ENCODE data around the gene C12orf60. TPM values are rescaled to one million over a fixed set of nuclear protein-coding genes. Genes with fewer than 3 reads are reported as not detected.

C12orf60 gene
- total and polyA plus RNA-seq, 5 donors from 2014 or later, result 0.54 to 2.8 (median 1.4) TPM

- Mint-ChIP-seq H3K36me3 (no peaks in the 10 kb centered on the region), H3K9me3 (peaks cover 0 to 2% (median 0%) of the 10 kb centered on the region in 7 donors), H3K4me3 (peak overlapping the region; percentile 91 to 100 (median 98)), H3K27me3 (peaks cover 7% of the 10 kb centered on the region), H3K27ac (peak overlapping the region; percentile 98 to 99 (median 99)), H3K4me1 (peaks cover 27 to 61% (median 42%) of the 10 kb centered on the region in 4 donors)
- Histone ChIP-seq H3K4me3 (ENCODE audit: low read depth, low read length) (peak overlapping the region; percentile 97), H3K9me3 (ENCODE audit: control insufficient read depth in 2 of 2, low read length in 2 of 2) (no peaks in the 10 kb centered on the region), H3K27me3 (ENCODE audit: control insufficient read depth, insufficient read depth, low read length) (no peaks in the 10 kb centered on the region), H3K27ac (ENCODE audit: insufficient read depth, low read length, poor library complexity, severe bottlenecking) (peak overlapping the region; percentile 83), H3K4me1 (ENCODE audit: control insufficient read depth, insufficient read depth, low read length, poor library complexity, severe bottlenecking) (peaks cover 54% of the 10 kb centered on the region), H3K36me3 (ENCODE audit: control insufficient read depth, insufficient read depth, low read length) (no peaks in the 10 kb centered on the region)
- no peak for DNase-seq
- ATAC-seq (ENCODE audit: low read depth in 2 of 2), result peak; percentile 9 to 15
Observed at GRCh38 chr12:14773685-14774073, 29.8 kb upstream of the C12orf60 start.

GRCh38 chr12:14774074-14774905 is 29.2 kb upstream of the C12orf60 start:
- Histone ChIP-seq H3K27ac (ENCODE audit: insufficient read depth, low read length, poor library complexity, severe bottlenecking) (peak overlapping the region; percentile 83), H3K4me3 (ENCODE audit: low read depth, low read length) (peak overlapping the region; percentile 97), H3K4me1 (ENCODE audit: control insufficient read depth, insufficient read depth, low read length, poor library complexity, severe bottlenecking) (peaks cover 49% of the 10 kb centered on the region), H3K27me3 (ENCODE audit: control insufficient read depth, insufficient read depth, low read length) (no peaks in the 10 kb centered on the region), H3K9me3 (ENCODE audit: control insufficient read depth in 2 of 2, low read length in 2 of 2) (no peaks in the 10 kb centered on the region), H3K36me3 (ENCODE audit: control insufficient read depth, insufficient read depth, low read length) (no peaks in the 10 kb centered on the region)
- Mint-ChIP-seq H3K9me3 (peaks cover 0 to 2% (median 0%) of the 10 kb centered on the region in 7 donors), H3K4me1 (peaks cover 25 to 58% (median 39%) of the 10 kb centered on the region in 4 donors), H3K27ac (peak overlapping the region; percentile 98 to 99 (median 99)), H3K36me3 (no peaks in the 10 kb centered on the region), H3K4me3 (peak overlapping the region; percentile 91 to 100 (median 98)), H3K27me3 (peaks cover 7% of the 10 kb centered on the region)
- DNase-seq, result peak; percentile 88 to 98 (median 91)
- peak; percentile 69 to 75 for ATAC-seq (ENCODE audit: low read depth in 2 of 2)

GRCh38 chr12:14774906-14775635 is 28.4 kb upstream of the C12orf60 start:
- Histone ChIP-seq H3K27ac (ENCODE audit: insufficient read depth, low read length, poor library complexity, severe bottlenecking) (peak overlapping the region; percentile 83), H3K27me3 (ENCODE audit: control insufficient read depth, insufficient read depth, low read length) (no peaks in the 10 kb centered on the region), H3K36me3 (ENCODE audit: control insufficient read depth, insufficient read depth, low read length) (no peaks in the 10 kb centered on the region), H3K4me3 (ENCODE audit: low read depth, low read length) (peak overlapping the region; percentile 97), H3K9me3 (ENCODE audit: control insufficient read depth in 2 of 2, low read length in 2 of 2) (no peaks in the 10 kb centered on the region), H3K4me1 (ENCODE audit: control insufficient read depth, insufficient read depth, low read length, poor library complexity, severe bottlenecking) (peaks cover 49% of the 10 kb centered on the region)
- Mint-ChIP-seq H3K4me3 (peak overlapping the region; percentile 91 to 100 (median 98)), H3K36me3 (no peaks in the 10 kb centered on the region), H3K9me3 (peaks cover 0 to 2% (median 0%) of the 10 kb centered on the region in 7 donors), H3K4me1 (peaks cover 25 to 58% (median 39%) of the 10 kb centered on the region in 4 donors), H3K27ac (peak overlapping the region; percentile 98 to 99 (median 99)), H3K27me3 (peaks cover 12% of the 10 kb centered on the region)
- ATAC-seq (ENCODE audit: low read depth in 2 of 2) (no peak), DNase-seq (peak in 1 of 3 donors; percentile 47)

- peak overlapping the region; percentile 98 to 99 (median 99) for H3K27ac Mint-ChIP-seq
- peaks cover 0 to 2% (median 0%) of the 10 kb centered on the region in 7 donors for H3K9me3 Mint-ChIP-seq
- Histone ChIP-seq H3K4me3 (ENCODE audit: low read depth, low read length) (peak overlapping the region; percentile 97), H3K36me3 (ENCODE audit: control insufficient read depth, insufficient read depth, low read length) (no peaks in the 10 kb centered on the region), H3K27me3 (ENCODE audit: control insufficient read depth, insufficient read depth, low read length) (no peaks in the 10 kb centered on the region), H3K27ac (ENCODE audit: insufficient read depth, low read length, poor library complexity, severe bottlenecking) (peak overlapping the region; percentile 83), H3K4me1 (ENCODE audit: control insufficient read depth, insufficient read depth, low read length, poor library complexity, severe bottlenecking) (peaks cover 45% of the 10 kb centered on the region), H3K9me3 (ENCODE audit: control insufficient read depth in 2 of 2, low read length in 2 of 2) (no peaks in the 10 kb centered on the region)
- DNase-seq (no peak), ATAC-seq (ENCODE audit: low read depth in 2 of 2) (no peak)
- H3K4me3 Mint-ChIP-seq, result peak overlapping the region; percentile 91 to 100 (median 98)
- H3K36me3 Mint-ChIP-seq, result no peaks in the 10 kb centered on the region
- peaks cover 26 to 58% (median 41%) of the 10 kb centered on the region in 4 donors for H3K4me1 Mint-ChIP-seq
- peaks cover 12% of the 10 kb centered on the region for H3K27me3 Mint-ChIP-seq
Observed at GRCh38 chr12:14775636-14775980, 27.9 kb upstream of the C12orf60 start.

GRCh38 chr12:14776236-14776961 is 27.1 kb upstream of the C12orf60 start:
- peaks cover 0 to 2% (median 0%) of the 10 kb centered on the region in 7 donors for H3K9me3 Mint-ChIP-seq
- H3K27me3 Mint-ChIP-seq, result peaks cover 5% of the 10 kb centered on the region
- ATAC-seq (ENCODE audit: low read depth in 2 of 2) (no peak), DNase-seq (peak in 1 of 3 donors; percentile 48)
- peak overlapping the region in 2 of 3 donors; percentile 76 to 99 for H3K27ac Mint-ChIP-seq
- Histone ChIP-seq H3K4me3 (ENCODE audit: low read depth, low read length) (no peak overlapping the region), H3K9me3 (ENCODE audit: control insufficient read depth in 2 of 2, low read length in 2 of 2) (no peaks in the 10 kb centered on the region), H3K27ac (ENCODE audit: insufficient read depth, low read length, poor library complexity, severe bottlenecking) (no peak overlapping the region), H3K36me3 (ENCODE audit: control insufficient read depth, insufficient read depth, low read length) (no peaks in the 10 kb centered on the region), H3K4me1 (ENCODE audit: control insufficient read depth, insufficient read depth, low read length, poor library complexity, severe bottlenecking) (peaks cover 41% of the 10 kb centered on the region), H3K27me3 (ENCODE audit: control insufficient read depth, insufficient read depth, low read length) (no peaks in the 10 kb centered on the region)
- H3K4me3 Mint-ChIP-seq, result peak overlapping the region; percentile 66 to 100 (median 94)
- H3K4me1 Mint-ChIP-seq, result peaks cover 26 to 51% (median 38%) of the 10 kb centered on the region in 4 donors
- no peaks in the 10 kb centered on the region for H3K36me3 Mint-ChIP-seq

GRCh38 chr12:14777271-14777670 is 26.2 kb upstream of the C12orf60 start:
- H3K36me3 Mint-ChIP-seq, result no peaks in the 10 kb centered on the region
- no peak for ATAC-seq (ENCODE audit: low read depth in 2 of 2)
- Histone ChIP-seq H3K9me3 (ENCODE audit: control insufficient read depth in 2 of 2, low read length in 2 of 2) (no peaks in the 10 kb centered on the region), H3K4me3 (ENCODE audit: low read depth, low read length) (no peak overlapping the region), H3K4me1 (ENCODE audit: control insufficient read depth, insufficient read depth, low read length, poor library complexity, severe bottlenecking) (peaks cover 34% of the 10 kb centered on the region), H3K36me3 (ENCODE audit: control insufficient read depth, insufficient read depth, low read length) (no peaks in the 10 kb centered on the region), H3K27me3 (ENCODE audit: control insufficient read depth, insufficient read depth, low read length) (no peaks in the 10 kb centered on the region), H3K27ac (ENCODE audit: insufficient read depth, low read length, poor library complexity, severe bottlenecking) (no peak overlapping the region)
- H3K4me1 Mint-ChIP-seq, result peaks cover 19 to 43% (median 31%) of the 10 kb centered on the region in 4 donors
- peak overlapping the region in 2 of 4 donors; percentile 91 to 100 for H3K4me3 Mint-ChIP-seq
- no peak overlapping the region for H3K27ac Mint-ChIP-seq
- peaks cover 0 to 2% (median 0%) of the 10 kb centered on the region in 7 donors for H3K9me3 Mint-ChIP-seq
- no peak for DNase-seq
- H3K27me3 Mint-ChIP-seq, result peaks cover 5% of the 10 kb centered on the region

GRCh38 chr12:14779834-14780233 is 23.6 kb upstream of the C12orf60 start:
- Mint-ChIP-seq H3K9me3 (no peaks in the 10 kb centered on the region), H3K4me3 (no peak overlapping the region)
- DNase-seq, result no peak

More at GRCh38 chr12:14779834-14780233, 23.6 kb upstream of the C12orf60 start:
- H3K36me3 ChIP-seq (ENCODE audit: control insufficient read depth, insufficient read depth, low read length), result peaks cover 7% of the 10 kb centered on the region
- no peaks in the 10 kb centered on the region for H3K27me3 ChIP-seq (ENCODE audit: control insufficient read depth, insufficient read depth, low read length)
- ATAC-seq (ENCODE audit: low read depth in 2 of 2), result no peak
- peaks cover 8% of the 10 kb centered on the region for H3K36me3 Mint-ChIP-seq
- peaks cover 15% of the 10 kb centered on the region for H3K4me1 ChIP-seq (ENCODE audit: control insufficient read depth, insufficient read depth, low read length, poor library complexity, severe bottlenecking)
- H3K9me3 ChIP-seq (ENCODE audit: control insufficient read depth in 2 of 2, low read length in 2 of 2), result no peaks in the 10 kb centered on the region
- H3K27ac Mint-ChIP-seq, result no peak overlapping the region
- peaks cover 19 to 27% (median 23%) of the 10 kb centered on the region in 4 donors for H3K4me1 Mint-ChIP-seq
- H3K27me3 Mint-ChIP-seq, result peaks cover 5% of the 10 kb centered on the region
- H3K4me3 ChIP-seq (ENCODE audit: low read depth, low read length), result no peak overlapping the region
- no peak overlapping the region for H3K27ac ChIP-seq (ENCODE audit: insufficient read depth, low read length, poor library complexity, severe bottlenecking)

Data from CD4-positive, CD25-positive, alpha-beta regulatory T cell (primary cell).